Upper lobe of left lung (tissue), 4 donors: Measurements from ENCODE around the gene SPINK5.

Source experiments
- CTCF ChIP-seq, 6 experiments: fragments of 450-650 bp in 4 of 6; fragments of 200-600 bp in 2 of 6; sonication (generic) in 2 of 6; IDR thresholded peaks; one replicate each; pipeline ENCODE4 v1.5.1; 2016 to 2019; ENCODE audit warnings: antibody characterized with exemption in 6 of 6
- EP300 ChIP-seq, 4 donors: sonication (generic); formaldehyde crosslinking; IDR thresholded peaks; one replicate each; pipeline ENCODE4 v1.5.1; 2017; ENCODE audit warnings: antibody characterized with exemption in 4 of 4, control low read depth in 2 of 4
- POLR2A ChIP-seq, 4 donors: fragments of 450-650 bp; IDR thresholded peaks; one replicate each; pipeline ENCODE4 v1.5.1; 2016 to 2017; ENCODE audit warnings: antibody characterized with exemption in 4 of 4, mild to moderate bottlenecking in 2 of 4
- POLR2AphosphoS5 ChIP-seq, 2 donors: sonication (generic); formaldehyde crosslinking; IDR thresholded peaks; one replicate each; pipeline ENCODE4 v1.5.1; 2017; ENCODE audit warnings: antibody characterized with exemption in 2 of 2

- TF ChIP-seq POLR2A (IDR thresholded peaks at IDR 0.05): no peak
- TF ChIP-seq CTCF (IDR thresholded peaks at IDR 0.05): no peak
- no peak for TF ChIP-seq EP300 (IDR thresholded peaks at IDR 0.05)
- TF ChIP-seq POLR2AphosphoS5 (IDR thresholded peaks at IDR 0.05): no peak
Measured at GRCh38 chr5:148033134-148033533, 30.6 kb upstream of the SPINK5 start.
